ENCODE data around the gene TEAD1.

GRCh38 chr11:12636871-12637410 is 37.3 kb upstream of the TEAD1 start:
- TF ChIP-seq CTCF (conservative IDR thresholded peaks at IDR 0.05) = no peak
- no peak for TF ChIP-seq ZFX (IDR thresholded peaks at IDR 0.05)
